Measurements from ENCODE around the gene SMIM32.

SMIM32 gene

GRCh38 chr5:136185974-136186665 lies 6.8 kb downstream of the SMIM32 start:
- DNase-seq, result no peak

DNA sequence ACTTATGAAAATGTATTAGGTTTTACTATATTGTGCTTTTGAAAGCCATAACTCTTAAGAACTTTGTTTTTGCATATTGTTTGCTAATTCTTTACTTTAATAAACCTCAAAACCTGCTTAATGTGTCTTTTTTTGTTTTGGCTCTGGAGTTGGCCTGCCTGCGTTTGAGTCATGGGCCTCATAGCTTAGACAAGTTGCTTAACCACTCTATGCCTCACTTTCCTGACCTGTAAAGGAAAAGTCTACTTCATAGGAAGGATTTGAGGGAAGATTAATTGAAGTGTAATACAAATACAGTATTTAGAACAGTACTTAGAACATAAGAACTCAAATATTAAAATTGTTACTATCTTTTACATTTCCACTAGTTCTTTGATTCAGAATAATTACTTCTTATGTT lies 10.3 kb downstream of the SMIM32 start:
- no peak for DNase-seq

GRCh38 chr5:136174021-136174659 lies 18.8 kb downstream of the SMIM32 start:
- DNase-seq, result peak; percentile 22 to 50

GRCh38 chr5:136169218-136169617 lies 23.7 kb downstream of the SMIM32 start:
- DNase-seq, result no peak

GRCh38 chr5:136166909-136167308 lies 26.1 kb downstream of the SMIM32 start:
- DNase-seq, result no peak

DNA sequence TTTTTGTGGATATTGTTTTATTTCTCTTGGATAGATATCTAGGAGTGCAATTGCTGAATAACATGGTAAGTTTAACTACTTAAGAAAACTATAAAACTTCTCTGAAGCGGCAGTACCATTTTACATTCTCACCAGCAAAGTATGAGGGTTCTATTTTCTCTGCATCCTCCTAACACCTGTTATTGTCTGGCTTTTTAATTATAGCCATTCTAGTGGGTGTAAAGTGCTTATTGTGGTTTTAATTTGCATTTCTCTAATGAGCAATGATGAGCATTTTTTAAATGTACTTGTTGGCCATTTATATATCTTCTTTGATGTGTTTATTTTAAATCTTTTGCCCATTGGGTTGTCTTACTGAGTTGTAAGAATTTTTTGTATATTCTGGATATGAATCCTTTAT lies 28.7 kb downstream of the SMIM32 start:
- DNase-seq, result no peak

DNA sequence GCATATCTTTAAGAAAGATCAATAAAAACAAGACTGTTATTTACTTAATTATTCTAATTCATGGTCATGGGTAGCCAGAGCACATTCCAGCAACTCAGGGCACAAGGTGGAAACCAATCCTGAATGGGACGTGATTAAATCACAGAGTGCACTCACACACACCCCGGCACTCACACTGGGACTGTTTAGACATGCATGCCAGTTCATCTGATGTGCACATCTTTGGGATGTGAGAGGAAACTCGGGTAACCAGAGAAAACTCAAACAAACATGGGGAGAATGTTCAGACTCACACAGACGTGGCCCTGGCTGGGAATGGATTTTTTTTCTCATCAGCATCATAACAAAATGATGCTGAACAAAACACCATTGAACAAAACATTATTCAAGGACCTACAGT lies 31.0 kb downstream of the SMIM32 start:
- no peak for DNase-seq

DNA sequence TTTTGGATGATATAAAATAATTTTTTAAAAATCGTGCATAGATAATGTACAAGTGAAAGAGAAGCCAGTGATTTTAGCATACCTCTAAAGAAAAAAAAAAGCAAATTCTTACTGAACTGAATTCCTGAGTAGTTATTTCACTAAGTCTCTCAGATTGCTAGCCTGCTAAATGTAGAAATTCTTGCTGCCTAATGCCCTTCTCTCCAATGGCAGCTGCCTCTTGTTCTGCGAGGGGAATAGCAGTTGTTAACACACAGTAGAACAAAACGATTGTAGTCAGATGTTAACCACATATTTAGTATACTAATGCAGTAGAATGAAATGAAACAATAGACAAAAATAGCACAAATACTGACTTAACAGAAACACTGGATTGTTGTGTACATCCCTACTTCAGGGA lies 33.5 kb downstream of the SMIM32 start:
- no peak for DNase-seq

- no peak for DNase-seq
These were observed 35.4 kb downstream of the SMIM32 start for GRCh38 chr5:136157514-136157913.

DNA sequence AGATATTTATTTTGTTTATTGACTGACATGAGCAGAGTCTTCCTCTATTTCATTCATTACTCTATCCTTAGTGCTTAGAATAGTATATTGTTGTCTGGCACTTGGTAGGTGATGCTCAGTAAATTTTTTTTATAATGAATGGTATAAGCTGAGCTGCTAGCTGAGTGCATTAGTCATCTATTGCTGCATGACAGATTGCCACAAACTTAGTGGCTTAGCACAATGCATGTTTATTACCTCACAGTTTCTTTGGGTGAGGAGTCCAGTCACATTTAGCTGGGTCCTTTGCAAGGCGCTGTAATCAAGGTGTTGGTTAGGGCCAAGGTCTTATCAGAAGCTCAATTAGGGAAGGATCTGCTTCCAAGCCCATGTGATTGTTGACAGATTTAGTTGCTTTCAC lies 37.2 kb downstream of the SMIM32 start:
- DNase-seq, result no peak

- DNase-seq, result no peak
These were observed 37.9 kb downstream of the SMIM32 start for GRCh38 chr5:136155078-136155477.

- DNase-seq, result no peak
These were observed 39.3 kb downstream of the SMIM32 start for GRCh38 chr5:136153581-136154236.

DNA sequence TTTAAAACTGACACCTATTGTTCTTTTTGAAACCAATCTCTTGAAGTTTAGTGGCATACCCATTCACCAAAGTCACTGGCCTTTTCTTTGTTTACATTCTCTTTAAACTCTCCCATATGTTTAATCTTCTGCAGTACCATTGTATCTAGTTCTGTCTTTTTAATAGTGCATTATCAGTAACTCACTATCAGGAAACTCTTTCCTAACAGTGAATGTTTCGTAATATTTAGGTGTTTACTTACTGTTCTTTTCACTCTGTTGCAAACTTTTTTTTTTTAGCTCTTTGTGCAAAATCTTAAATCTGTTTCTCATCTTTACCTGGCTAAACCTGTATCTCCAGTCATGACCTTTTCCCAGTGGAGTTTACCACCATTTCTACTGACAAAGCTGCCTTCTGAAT lies 43.1 kb downstream of the SMIM32 start:
- no peak for DNase-seq

GRCh38 chr5:136147632-136148031 lies 45.3 kb downstream of the SMIM32 start:
- no peak for DNase-seq

DNA sequence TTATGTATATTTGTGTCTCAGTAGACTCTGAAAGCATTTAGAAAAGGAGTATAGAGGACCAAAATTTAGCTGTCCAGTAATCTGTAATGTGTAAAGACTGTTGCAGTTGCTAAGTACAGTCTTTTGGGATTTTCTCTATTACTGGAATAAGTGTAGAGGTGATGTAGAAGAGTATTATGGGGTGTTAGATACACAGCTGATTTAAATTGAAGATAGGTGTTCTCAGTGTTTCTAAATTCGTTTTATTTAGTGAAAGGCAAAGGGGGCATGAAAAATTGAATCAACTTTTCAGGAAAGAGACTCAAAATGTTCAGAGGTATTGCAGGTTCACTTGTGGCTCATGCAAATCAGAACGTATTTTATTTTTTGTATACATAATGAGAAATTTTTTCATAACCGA lies 46.8 kb downstream of the SMIM32 start:
- no peak for DNase-seq

GRCh38 chr5:136145030-136145429 lies 47.9 kb downstream of the SMIM32 start:
- no peak for DNase-seq

DNA sequence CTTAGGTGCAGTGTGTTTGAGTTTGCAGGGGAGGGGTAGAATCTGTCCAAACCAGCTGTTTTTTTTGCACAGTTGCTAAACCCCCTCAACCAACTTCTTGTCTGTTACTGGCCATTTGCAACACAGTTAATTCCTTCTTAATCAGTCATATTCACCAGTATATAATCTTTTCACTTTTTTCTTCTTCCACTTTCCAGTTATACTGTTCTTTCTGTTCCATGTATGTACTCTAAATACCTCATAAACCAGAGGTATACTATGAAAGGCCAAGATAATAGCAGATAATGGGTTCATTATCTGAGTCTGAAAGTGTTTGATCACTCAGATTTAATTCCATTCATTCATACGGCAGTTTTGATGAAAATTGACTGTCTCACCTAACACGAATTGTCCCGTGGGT lies 49.2 kb downstream of the SMIM32 start:
- no peak for DNase-seq

DNA sequence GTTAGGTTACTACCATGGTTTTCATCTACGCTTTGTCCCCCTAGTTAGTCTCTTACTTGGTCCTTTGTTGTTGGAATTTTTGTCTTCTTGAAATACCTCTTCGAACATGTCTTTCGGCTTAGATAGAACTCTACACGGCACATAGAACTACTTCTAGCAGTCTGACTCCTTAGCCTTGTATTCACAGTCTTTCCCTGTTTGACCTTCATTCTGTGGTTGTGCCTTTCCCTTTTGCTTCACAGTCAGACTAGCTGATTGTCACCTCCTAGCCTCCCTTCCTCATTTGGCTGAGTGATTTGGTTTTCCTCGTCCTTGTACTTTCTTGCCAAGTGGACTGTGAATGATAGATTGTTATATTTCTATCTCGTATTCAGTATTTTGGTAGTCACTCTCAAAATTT lies 49.6 kb downstream of the SMIM32 start:
- no peak for DNase-seq

GRCh38 chr5:136141561-136141960 lies 51.4 kb downstream of the SMIM32 start:
- DNase-seq, result no peak

All from inflammatory macrophage treated with lipopolysaccharide for 1 hour (primary cell).